SH-SY5Y (cell line): Measurements from ENCODE around the gene PERP.

Experiments
- GATA2 ChIP-seq: IDR thresholded peaks from 2 replicates; pipeline ENCODE4 v1.6.1; 2011; ENCODE audit warnings: mild to moderate bottlenecking, low read depth, low read length
- GATA3 ChIP-seq: IDR thresholded peaks from 2 replicates; pipeline ENCODE4 v1.6.1; 2011; ENCODE audit warnings: low read depth, mild to moderate bottlenecking, low read length, moderate library complexity

PERP gene

DNA sequence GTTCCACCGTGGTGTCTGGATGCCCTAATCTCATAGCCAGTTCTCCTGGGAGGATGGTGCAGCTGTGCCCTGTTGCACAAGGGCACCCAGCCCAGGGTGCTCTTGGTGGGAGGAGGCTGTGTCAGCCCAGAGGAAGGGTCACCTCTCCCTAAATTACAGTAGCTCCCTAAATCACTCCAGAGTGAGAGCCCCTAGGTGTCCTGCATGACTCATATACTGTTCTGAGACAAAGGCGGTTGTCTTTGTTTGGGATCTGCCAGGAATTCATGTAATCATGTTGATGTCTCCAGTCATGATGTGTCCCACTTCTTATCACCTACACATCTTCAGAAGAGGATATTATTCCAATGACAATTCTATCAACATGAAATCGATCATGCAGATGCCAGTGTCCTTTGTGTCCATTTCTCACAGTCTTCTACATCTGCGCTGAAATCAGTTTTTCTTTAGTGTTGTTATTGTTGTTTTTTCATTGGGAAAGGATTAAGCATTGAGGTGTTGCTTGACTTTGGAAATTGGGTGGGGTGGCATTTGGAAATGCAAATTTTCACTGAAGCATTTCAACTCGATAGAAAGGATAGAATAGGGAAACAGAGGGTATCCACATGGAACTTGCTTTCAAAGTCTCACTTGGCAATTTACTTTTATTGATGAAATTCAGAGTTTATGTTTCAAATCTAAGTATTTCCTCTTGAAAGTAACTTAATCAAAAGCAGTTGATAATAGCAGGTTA is 19.5 kb downstream of the PERP start:
- TF ChIP-seq GATA3 = no peak

DNA sequence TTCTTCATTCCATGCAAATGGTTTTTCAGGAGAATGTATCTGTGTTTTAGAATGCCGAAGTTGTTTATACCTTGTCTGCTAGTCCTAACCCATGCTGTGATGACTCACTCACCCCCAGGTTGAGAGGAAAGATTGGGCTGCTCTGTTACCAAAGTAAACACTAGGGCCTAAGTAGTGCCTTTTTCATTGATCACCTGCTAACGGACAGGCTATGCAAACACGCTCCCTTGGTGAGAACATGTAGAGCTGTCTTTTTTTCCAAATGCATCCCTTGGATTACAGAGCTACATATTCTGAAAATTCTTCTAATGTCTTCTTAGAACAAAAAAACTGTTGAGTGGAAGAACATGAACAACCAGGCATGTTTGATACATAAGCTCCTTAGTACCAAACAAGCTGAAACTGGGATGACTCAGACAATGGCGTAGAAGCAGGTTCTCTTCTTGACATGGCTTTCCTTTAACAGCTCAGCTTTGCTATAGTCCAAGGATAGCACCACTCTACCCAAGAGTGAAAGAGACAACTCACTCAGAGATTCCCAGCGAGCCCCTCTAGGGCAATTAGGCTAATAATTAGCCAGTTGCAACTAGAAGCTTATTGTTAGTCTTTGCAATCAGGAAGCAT is 20.5 kb downstream of the PERP start:
- TF ChIP-seq GATA2 (no peak), GATA3 (no peak)

DNA sequence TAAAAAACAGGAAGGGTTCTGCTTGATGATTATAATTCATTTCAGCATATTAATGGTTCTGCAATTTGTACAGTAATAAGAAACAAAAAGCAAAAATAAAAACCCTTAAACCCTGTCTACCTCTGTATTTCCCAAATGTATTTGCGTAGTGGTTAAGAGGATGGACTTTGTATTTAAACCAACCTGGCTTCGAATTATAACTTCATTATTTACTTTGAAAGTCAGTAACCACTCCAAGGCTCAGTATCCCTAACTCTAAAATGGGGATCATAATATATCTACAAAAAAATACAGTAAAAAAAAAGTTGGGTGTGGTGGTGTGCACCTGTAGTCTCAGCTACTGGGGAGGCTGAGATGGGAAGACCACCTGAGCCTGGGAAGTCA is 21.4 kb downstream of the PERP start:
- TF ChIP-seq GATA2 (no peak), GATA3 (no peak)

DNA sequence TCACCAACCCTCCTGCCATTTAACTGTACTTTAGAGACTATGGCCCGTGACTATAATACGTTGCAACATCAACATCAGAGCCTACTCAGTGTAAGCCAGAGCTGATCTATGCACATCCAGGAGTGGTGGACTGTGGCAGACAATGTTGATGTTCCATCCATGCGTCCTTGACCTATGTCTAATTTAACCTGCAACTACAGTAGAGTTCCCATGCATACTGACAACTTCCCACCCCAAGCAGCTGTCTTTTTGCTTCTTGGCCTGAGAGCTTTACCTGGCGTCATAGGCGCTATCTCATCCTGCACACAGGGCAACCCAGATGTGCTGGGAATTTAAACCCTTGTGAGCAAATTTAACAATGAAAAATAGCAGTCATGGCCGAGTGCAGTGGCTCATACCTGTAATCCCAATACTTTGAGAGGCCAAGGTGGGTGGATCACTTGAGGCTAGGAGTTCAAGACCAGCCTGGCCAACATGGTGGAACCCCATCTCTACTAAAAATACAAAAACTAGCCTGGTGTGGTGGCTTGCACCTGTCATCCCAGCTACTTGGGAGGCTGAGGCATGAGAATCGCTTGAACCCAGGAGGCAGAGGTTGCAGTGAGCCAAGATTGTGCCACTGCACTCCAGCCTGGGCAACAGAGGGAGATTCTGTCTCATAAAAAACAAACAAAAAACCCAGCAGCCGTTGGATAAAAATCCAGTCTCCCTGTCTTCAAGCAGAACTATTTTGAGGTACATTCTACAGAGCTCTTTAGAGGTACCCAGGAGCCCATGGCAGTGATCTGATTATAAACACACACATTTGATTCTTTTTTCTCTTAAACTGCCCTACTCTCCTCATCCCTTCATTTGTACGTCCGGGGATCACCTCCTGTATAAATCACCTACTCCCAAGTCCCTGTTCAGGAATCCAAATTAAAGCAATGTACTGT is 22.0 kb downstream of the PERP start:
- TF ChIP-seq GATA3 = no peak
- TF ChIP-seq GATA2 = no peak

DNA sequence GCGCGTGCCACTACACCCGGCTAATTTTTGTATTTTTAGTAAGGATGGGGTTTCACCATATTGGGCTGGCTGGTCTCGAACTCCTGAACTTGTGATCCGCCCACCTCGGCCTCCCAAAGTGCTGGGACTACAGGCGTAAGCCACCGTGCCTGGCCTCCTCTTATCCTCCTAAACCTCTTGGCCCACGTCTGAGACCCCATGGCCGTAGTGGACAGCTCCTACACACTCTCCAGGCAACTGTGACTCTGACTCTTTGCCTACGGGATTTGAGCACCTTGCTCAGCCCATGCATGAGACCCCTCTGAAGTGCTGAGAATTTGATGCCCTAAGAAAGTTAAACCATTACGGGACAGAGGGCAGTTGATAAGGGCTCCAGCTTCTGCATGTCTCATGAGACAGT is 25.0 kb downstream of the PERP start:
- TF ChIP-seq GATA3 = no peak
- TF ChIP-seq GATA2 = no peak

DNA sequence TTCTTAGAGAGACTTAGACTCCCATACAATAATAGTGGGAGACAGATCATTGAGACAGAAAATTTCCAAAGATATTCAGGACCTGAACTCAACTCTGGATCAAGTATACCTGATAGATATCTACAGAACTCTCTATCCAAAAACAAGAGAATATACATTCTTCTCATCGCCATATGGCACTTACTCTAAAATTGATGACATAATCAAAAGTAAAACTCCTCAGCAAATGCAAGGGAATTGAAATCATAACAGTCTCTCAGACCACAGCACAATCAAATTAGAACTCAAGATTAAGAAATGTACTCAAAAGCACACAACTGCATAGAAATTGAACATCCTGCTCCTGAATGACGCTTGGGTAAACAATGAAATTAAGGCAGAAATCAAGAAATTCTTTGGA is 28.7 kb downstream of the PERP start:
- TF ChIP-seq GATA3 (no peak), GATA2 (no peak)

DNA sequence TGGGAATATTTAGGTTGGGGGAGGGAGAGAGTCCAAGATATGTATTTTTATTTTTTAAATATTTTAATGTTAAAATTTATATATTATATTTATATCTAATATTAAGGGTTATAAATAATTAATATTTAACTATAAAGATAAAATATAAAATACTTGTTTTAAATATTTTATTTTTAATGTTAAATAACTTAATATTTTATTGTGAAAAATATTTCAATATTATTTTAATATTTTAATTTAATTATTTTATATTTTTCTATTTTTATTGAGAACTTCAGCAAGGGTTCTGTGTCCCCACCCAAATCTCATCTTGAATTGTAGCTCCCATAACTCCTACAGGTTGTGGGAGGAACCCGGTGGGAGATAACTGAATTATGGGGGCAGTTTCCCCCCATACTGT is 34.0 kb downstream of the PERP start:
- no peak for TF ChIP-seq GATA2
- TF ChIP-seq GATA3 = no peak

DNA sequence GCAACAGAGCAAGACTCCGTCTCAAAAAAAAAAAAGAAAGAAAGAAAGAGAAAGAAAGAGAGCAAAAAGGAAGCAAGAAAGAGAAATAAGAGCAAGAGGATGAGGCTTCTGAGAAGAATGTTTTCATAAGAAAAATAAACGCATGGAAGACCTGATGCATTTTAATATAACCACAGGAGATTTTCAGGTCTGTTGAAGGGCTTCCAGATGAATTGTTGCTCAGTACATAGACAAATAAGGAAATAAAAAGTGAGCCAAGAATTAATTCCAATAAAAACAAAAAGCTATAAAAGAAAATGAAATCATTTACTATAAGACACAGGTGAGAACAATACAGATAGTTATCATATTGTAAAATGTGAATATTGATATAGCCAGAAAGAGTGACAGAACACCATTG is 43.5 kb downstream of the PERP start:
- no peak for TF ChIP-seq GATA2
- TF ChIP-seq GATA3 = no peak

DNA sequence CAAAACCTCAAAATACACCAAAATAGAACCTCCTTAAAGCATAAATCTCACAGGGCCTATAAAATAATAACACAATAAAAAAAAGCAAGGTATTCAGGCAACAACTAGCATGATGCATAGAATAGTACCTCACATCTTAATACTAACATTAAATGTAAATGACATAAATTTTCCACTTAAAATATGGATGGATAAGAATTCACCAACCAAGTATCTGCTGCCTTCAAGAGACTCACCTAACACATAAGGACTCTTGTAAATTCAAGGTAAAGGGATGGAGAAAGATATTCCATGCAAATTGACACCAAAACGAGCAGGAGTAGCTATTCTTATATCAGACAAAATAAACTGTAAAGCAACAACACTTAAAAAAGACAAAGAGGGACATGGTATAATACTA is 52.2 kb downstream of the PERP start:
- TF ChIP-seq GATA2 = no peak
- TF ChIP-seq GATA3 = no peak

DNA sequence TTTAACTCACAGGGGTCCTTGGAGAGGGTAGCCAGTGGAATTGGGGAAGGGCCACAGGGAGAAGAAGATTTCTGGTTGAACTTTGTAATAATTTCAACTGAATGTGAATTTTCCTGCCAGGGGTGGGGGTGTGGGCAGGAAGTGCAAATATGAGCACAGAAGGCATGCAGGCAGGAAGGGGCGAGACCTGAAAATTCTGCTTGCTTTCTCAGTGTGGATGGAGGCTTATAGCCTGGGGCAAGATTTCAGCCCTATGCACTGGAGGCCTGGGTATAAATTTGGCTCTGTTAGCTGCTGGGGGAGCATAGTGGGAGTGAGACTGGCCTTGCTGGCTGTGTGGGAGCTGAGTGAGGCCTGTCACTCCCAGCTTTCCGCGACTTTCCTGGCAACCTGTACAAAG is 54.4 kb downstream of the PERP start:
- TF ChIP-seq GATA2 (no peak), GATA3 (no peak)

DNA sequence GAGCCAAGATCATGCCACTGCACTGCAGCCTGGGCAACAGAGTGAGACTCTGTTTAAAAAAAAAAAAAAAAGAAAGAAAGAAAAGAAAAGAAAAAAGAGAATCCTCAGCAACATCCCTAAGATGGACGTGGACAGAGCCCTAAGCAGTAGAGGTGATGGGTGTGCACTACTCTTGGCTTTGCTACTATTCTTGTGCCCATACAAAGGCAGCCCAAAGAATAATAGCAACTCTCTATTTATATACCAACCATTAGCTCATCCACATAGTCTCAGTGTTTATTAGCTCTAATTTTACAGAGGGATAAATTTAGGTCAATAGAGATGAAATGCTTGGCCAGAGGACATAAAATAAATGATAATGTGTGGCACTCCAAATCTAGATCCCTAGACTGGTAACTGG is 62.2 kb downstream of the PERP start:
- TF ChIP-seq GATA2 (no peak), GATA3 (no peak)

DNA sequence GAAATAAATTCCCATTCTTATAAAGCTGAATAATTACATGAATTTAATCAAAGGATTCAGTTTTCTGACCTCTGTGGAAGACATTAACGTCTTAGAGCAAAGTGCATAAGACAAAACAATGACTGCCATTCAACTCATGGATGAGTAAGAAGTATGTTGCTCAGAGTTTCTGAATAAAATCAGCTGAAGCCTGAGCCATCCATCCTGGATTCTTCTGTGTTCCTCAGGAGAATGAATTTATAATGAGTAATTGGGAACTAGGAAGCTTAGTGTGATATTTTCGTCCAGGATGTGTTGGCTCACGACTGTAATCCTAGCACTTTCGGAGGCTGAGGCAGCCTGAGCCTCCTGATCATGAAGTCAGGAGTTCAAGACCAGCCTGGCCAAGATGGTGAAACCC is 62.8 kb downstream of the PERP start:
- TF ChIP-seq GATA3 (no peak), GATA2 (no peak)
